HG02571 (cell line): Measurements from ENCODE around the gene GRK3.
"Not testable (repeated sequence)": the region's sequence is repeated elsewhere in the genome, so short reads cannot be mapped to it uniquely, and the experiment has no call there.

Source experiments
- ATAC-seq: cut with Tn5 transposase; IDR thresholded peaks from one replicate; pipeline ENCODE4 v1.9.1; 2021; ENCODE audit warnings: mild to moderate bottlenecking, moderate library complexity; ENCODE audit not compliant: unreplicated experiment

The GRK3 gene

GRCh38 chr22:25570486-25570885, 6.0 kb downstream of the GRK3 start:
- ATAC-seq: no peak

DNA sequence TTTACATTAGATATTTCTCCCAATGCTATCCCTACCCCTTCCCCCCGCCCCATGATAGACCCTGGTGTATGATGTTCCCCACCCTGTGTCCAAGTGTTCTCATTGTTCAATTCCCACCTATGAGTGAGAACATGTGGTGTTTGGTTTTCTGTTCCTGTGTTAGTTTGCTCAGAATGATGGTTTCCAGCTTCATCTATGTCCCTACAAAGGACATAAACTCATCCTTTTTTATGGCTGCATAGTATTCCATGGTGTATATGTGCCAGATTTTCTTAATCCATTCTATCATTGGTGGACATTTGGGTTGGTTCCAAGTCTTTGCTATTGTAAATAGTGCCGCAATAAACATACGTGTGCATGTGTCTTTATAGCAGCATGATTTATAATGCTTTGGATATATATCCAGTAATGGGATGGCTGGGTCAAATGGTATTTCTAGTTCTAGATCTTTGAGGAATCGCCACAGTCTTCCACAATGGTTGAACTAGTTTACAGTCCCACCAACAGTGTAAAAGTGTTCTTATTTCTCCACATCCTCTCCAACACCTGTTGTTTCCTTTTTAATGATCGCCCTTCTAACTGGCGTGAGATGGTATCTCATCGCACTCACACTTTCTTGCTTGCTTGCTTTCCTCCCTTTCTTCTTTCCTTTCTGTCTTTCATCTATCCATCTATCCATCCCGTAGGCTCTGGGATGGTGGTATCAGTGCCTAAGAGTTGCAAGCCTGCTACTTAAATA, 7.7 kb downstream of the GRK3 start:
- ATAC-seq: not testable (repeated sequence)

GRCh38 chr22:25572708-25573171, 8.3 kb downstream of the GRK3 start:
- no peak for ATAC-seq

GRCh38 chr22:25573841-25574240, 9.4 kb downstream of the GRK3 start:
- no peak for ATAC-seq

GRCh38 chr22:25574736-25575135, 10.3 kb downstream of the GRK3 start:
- ATAC-seq: no peak

GRCh38 chr22:25575674-25576392, 11.4 kb downstream of the GRK3 start:
- not testable (repeated sequence) for ATAC-seq

- not testable (repeated sequence) for ATAC-seq
Measured at GRCh38 chr22:25581452-25581851, 17.0 kb downstream of the GRK3 start.

DNA sequence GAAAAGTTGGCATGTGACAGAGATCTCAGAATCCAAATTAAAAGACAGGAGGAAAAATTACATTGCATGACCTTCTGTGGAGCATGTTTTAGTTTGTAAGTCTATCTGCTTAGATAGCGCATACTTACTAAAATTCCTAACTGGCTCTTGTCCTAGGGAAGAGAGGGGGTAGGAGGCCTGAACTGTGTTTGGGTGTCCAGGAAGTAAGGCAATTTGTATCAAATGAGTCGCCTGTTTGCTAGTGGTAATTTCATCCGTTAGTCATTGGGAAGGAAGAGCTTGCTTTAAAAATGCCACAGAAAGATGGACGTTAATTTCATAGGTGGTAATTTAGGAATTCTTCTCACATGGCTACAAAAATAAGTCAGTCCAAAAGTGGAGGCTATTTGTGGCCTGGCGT, 18.5 kb downstream of the GRK3 start:
- ATAC-seq: no peak

DNA sequence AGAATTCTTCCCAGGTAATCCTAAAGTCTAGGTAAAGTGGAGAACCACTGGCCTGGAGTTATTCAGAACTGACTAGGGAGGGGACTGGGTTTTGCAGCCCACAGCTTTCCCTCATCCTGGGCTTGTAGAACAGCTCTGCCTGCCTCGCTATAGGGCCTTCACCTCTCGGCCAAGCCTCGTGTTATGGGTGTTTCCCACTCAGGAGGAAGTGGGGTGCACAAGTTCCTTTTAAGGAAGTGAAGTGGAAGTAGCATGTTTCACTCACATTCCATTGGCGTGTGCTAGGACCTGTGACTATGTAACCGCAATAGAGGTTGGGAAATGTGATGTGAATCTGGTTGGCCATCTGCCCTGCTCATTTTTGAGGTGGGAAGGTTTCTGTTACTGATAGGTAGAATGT, 20.5 kb downstream of the GRK3 start:
- ATAC-seq: not testable (repeated sequence)

- not testable (repeated sequence) for ATAC-seq
Measured at GRCh38 chr22:25589664-25590063, 25.2 kb downstream of the GRK3 start.

- ATAC-seq: not testable (repeated sequence)
Measured at GRCh38 chr22:25593323-25593722, 28.8 kb downstream of the GRK3 start.

- no peak for ATAC-seq
Measured at GRCh38 chr22:25598609-25599008, 34.1 kb downstream of the GRK3 start.

- no peak for ATAC-seq
Measured at GRCh38 chr22:25602445-25602844, 38.0 kb downstream of the GRK3 start.

DNA sequence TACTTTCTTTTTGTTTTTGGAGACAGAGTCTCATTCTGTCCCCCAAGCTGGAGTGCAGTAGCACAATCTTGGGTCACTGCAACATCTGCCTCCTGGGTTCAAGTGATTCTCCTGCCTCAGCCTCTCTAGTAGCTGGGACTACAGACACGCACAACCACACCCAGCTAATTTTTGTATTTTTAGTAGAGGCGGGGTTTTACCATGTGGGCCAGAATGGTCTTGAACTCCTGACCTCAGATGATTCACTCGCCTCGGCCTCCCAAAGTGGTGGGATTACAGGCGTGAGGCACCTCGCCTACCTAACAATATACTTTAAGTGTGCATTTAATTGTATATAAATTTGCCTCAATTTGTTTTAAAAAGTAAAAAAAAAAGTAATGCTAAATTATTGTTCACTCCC, 38.4 kb downstream of the GRK3 start:
- no peak for ATAC-seq

DNA sequence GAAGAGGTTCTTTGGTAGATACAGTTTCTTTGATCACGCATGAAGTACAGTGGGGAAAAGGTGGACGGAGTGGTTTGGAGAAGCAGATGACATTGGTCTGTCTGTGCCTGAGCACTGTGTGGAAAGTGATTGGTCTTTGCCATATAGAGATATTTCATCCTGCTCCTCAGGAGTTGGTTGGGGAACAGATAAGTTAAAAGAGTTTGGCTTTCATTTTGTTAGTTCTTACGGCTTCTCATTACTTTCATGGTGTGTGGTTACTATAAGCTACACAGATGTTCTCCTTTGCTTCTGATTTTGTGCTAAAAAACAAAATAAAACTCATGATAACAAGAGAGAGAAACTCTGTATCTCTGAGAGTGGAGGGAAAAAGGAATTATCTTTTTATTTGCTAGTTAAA, 40.7 kb downstream of the GRK3 start:
- ATAC-seq: not testable (repeated sequence)

GRCh38 chr22:25605565-25605964, 41.1 kb downstream of the GRK3 start:
- ATAC-seq: not testable (repeated sequence)

GRCh38 chr22:25611284-25611683, 46.8 kb downstream of the GRK3 start:
- ATAC-seq: not testable (repeated sequence)

GRCh38 chr22:25613131-25613530, 48.7 kb downstream of the GRK3 start:
- ATAC-seq: not testable (repeated sequence)

- not testable (repeated sequence) for ATAC-seq
Measured at GRCh38 chr22:25613558-25613957, 49.1 kb downstream of the GRK3 start.

- not testable (repeated sequence) for ATAC-seq
Measured at GRCh38 chr22:25614791-25615190, 50.3 kb downstream of the GRK3 start.

- ATAC-seq: no peak
Measured at GRCh38 chr22:25621986-25622385, 57.5 kb downstream of the GRK3 start.

DNA sequence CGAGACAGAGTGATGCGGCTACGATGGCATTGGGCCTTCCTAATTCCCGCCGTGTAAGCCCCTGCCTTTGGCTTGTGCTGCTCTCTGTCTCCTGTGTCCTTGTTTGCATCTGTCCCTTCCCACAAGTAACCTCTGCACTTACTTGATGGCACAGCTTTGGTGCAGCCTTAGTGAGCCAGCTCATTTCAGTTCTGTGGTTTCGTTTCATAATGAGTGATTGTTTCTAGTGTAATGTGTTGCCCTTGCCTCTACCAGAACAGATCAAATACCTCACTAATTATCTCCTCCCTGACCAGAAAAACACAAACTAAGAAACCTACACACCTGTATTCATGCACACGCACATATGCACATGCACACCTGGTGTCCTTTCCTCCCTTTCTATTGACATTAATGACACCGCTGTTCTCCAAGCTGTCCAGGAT, 58.8 kb downstream of the GRK3 start:
- no peak for ATAC-seq
